ENCODE measurements around the gene ATP6AP2. TPM values are rescaled to one million over a fixed set of nuclear protein-coding genes. Genes with fewer than 3 reads are reported as not detected.
A peak's percentile ranks its signal among the peaks of the same experiment; 100 is the strongest.

The ATP6AP2 gene
- total and polyA plus RNA-seq, 9 donors: 63.2 to 184 (median 85.2) TPM

DNA sequence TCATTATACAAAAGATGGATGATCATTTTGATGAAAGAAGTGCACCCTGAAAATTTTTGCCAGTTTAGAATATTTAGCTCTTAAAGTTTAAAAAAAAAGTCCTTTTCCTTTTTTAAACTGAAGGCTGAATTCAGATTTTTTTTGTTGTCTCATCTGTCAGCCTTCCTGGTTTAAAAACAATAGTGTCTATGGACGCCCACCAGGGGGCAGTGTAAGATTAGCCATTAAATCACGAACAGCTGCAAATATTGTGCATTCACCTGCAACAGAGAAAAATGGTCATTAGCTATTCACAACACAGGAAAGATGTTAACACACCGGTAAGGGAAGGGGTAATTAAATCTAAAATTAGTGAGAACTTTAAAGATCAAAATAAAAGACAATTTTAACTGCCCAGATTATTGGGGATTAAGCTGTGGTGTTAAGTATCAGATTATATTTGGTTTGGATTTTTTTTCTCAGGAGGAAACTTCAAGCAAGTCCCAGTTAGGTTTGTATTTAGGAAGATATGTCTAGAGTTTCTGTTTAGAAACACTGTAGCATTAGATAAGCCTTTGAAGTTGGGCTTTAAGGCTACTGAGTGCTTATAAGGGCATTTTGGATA, 71.0 kb downstream of the ATP6AP2 start:
- no peaks in the 10 kb centered on the region for H3K36me3 ChIP-seq
- no peaks in the 10 kb centered on the region for H3K27me3 ChIP-seq
- DNase-seq: peak; percentile 64 to 80 (median 67)
- H3K27ac ChIP-seq: no peak overlapping the region
- no peak for TF ChIP-seq EP300 (IDR thresholded peaks at IDR 0.05)
- no peak for TF ChIP-seq POLR2A (IDR thresholded peaks at IDR 0.05)
- TF ChIP-seq, protein P1, sequence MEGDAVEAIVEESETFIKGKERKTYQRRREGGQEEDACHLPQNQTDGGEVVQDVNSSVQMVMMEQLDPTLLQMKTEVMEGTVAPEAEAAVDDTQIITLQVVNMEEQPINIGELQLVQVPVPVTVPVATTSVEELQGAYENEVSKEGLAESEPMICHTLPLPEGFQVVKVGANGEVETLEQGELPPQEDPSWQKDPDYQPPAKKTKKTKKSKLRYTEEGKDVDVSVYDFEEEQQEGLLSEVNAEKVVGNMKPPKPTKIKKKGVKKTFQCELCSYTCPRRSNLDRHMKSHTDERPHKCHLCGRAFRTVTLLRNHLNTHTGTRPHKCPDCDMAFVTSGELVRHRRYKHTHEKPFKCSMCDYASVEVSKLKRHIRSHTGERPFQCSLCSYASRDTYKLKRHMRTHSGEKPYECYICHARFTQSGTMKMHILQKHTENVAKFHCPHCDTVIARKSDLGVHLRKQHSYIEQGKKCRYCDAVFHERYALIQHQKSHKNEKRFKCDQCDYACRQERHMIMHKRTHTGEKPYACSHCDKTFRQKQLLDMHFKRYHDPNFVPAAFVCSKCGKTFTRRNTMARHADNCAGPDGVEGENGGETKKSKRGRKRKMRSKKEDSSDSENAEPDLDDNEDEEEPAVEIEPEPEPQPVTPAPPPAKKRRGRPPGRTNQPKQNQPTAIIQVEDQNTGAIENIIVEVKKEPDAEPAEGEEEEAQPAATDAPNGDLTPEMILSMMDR (IDR thresholded peaks at IDR 0.05): peak; percentile 81 to 85 (median 84)
- intact Hi-C loops (cut with DNase I): loop anchor here in 2 of 4 donors (5.0 to 10.0 kb wide), 3 partner anchors 143 to 601 kb away; no protein-coding TSS in a partner anchor
- no peaks in the 10 kb centered on the region for H3K4me1 ChIP-seq (ENCODE audit: insufficient read depth)
- no peaks in the 10 kb centered on the region for H3K9me3 ChIP-seq
- H3K4me3 ChIP-seq: no peak overlapping the region
- 1 to 2% (median 1%) methylated on average over 3 of the region's 3 CpGs for WGBS, 3 donors

DNA sequence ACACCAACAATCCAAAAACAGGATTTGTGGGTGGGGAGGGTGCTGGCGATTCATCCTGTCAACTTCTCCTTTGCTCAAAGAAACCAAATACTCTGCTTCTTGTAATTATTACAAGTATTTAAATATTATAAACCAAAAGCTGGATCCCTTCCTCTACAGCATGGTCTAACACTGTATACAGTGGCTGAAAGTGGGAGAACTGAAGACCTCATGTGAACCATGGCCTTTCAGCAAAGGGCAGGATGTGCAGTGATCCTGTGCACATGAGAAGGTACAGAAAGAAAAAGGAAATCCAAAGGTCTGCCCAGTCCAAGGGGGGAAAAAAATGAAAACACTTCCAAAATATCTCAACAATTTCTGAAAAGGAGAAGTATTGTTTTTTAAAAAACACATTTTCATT, 71.9 kb downstream of the ATP6AP2 start:
- DNase-seq: no peak
- 82 to 86% (median 83%) methylated on average over 1 of the region's 1 CpG for WGBS, 3 donors
- no peak for TF ChIP-seq EP300 (IDR thresholded peaks at IDR 0.05)
- no peak for TF ChIP-seq POLR2A (IDR thresholded peaks at IDR 0.05)
- TF ChIP-seq, protein P1 (IDR thresholded peaks at IDR 0.05): no peak
- no peaks in the 10 kb centered on the region for H3K36me3 ChIP-seq
- no peaks in the 10 kb centered on the region for H3K27me3 ChIP-seq
- no peak overlapping the region for H3K27ac ChIP-seq
- no peak overlapping the region for H3K4me3 ChIP-seq
- H3K9me3 ChIP-seq: no peaks in the 10 kb centered on the region
- intact Hi-C loops (cut with DNase I): loop anchor here in 2 of 4 donors (5.0 to 10.0 kb wide), 3 partner anchors 142 to 600 kb away; no protein-coding TSS in a partner anchor
- H3K4me1 ChIP-seq (ENCODE audit: insufficient read depth): no peaks in the 10 kb centered on the region

DNA sequence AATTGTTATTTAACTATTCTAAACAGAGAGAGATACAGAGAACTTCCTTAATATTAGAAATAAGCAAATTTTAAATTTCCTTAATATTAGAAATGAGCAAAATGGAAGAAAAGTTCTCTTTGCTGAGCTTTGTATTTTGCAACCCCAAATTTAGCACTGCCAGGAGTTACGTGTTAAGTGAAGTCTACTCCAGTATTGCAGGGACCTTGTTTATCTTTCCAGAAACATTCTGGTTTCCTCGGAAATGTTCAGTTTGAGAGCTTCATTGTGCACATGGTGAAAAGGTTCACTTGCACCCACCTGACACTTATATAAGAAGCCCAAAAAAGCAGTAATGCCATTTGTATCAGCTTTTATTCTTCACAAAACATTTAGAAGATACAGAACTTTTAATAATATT, 72.8 kb downstream of the ATP6AP2 start:
- intact Hi-C loops (cut with DNase I): loop anchor here in 2 of 4 donors (5.0 to 10.0 kb wide), 3 partner anchors 141 to 599 kb away; no protein-coding TSS in a partner anchor
- H3K9me3 ChIP-seq: no peaks in the 10 kb centered on the region
- 46 to 63% (median 51%) methylated on average over 2 of the region's 2 CpGs for WGBS, 3 donors
- no peak overlapping the region for H3K4me3 ChIP-seq
- no peaks in the 10 kb centered on the region for H3K27me3 ChIP-seq
- no peaks in the 10 kb centered on the region for H3K4me1 ChIP-seq (ENCODE audit: insufficient read depth)
- TF ChIP-seq, protein P1 (IDR thresholded peaks at IDR 0.05): no peak
- TF ChIP-seq EP300 (IDR thresholded peaks at IDR 0.05) (no peak), POLR2A (IDR thresholded peaks at IDR 0.05) (no peak)
- no peak overlapping the region for H3K27ac ChIP-seq
- DNase-seq: no peak
- H3K36me3 ChIP-seq: no peaks in the 10 kb centered on the region

Small RNA genes within 50 kb of the gene (small RNA-seq; reads per million reads assigned to genes)
- not detected for gene RNU7-164P

Other genes starting within 250 kb of the ATP6AP2 start
- gene MPC1L, start 42.5 kb downstream of the ATP6AP2 start, total RNA-seq: not detected
- not detected for gene MPC1L, start 42.5 kb downstream of the ATP6AP2 start, polyA plus RNA-seq
- 10 to 100 TPM; 12.3 to 14.7 (median 13.2) TPM for gene CXorf38, start 66.6 kb downstream of the ATP6AP2 start, total RNA-seq
- 10 to 100 TPM in 1 of 2 donors, 1 to 10 TPM in 1; 8.2 to 14.0 TPM for gene CXorf38, start 66.6 kb downstream of the ATP6AP2 start, polyA plus RNA-seq
- 10 to 100 TPM; 27.2 to 41.5 (median 36.2) TPM for gene MED14, start 154.6 kb downstream of the ATP6AP2 start, total RNA-seq
- 10 to 100 TPM; 12.1 to 32.4 TPM for gene MED14, start 154.6 kb downstream of the ATP6AP2 start, polyA plus RNA-seq

Measured in ovary (tissue), 9 donors.